ENCODE data around the gene LOXHD1.

Gene LOXHD1

DNA sequence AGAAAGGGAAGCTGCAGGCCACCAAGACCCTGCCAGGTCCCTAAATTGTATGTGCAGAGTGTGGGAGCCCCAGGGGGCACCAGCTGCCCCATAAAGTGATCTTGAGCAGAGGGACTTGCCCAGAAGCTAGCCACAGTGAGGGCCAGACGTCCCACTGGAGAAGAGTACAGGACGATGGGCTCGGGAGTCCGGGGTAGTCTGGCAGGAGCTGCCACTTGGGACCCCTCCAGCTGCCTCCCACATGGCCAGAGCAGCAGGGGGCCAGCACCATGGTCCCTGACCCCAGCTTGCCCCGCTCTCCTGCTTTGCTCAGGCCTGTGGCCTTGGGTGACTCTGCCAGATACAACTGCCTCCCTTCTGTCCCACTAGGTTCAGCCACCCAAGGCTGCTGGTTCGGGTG lies 11.7 kb upstream of the LOXHD1 start:
- no peak overlapping the region for H3K27ac ChIP-seq (ENCODE audit: low read depth, low read length)
- H3K27me3 ChIP-seq (ENCODE audit: control insufficient read depth, insufficient read depth, low read length) = no peaks in the 10 kb centered on the region
- peaks cover 9% of the 10 kb centered on the region; the same call in 1 of the 2 replicates for H3K4me1 ChIP-seq (ENCODE audit: control insufficient read depth, insufficient read depth, low read length)
- peaks cover under 1% of the 10 kb centered on the region; the same call in 1 of the 2 replicates for H3K9me3 ChIP-seq (ENCODE audit: control insufficient read depth, insufficient read depth, low read depth, low read length)
- H3K4me3 ChIP-seq (ENCODE audit: low read depth, low read length) = no peak overlapping the region
- no peaks in the 10 kb centered on the region for H3K36me3 ChIP-seq (ENCODE audit: control insufficient read depth, insufficient read depth, low read length)
- no peak overlapping the region for H3K9ac ChIP-seq (ENCODE audit: low read length)

DNA sequence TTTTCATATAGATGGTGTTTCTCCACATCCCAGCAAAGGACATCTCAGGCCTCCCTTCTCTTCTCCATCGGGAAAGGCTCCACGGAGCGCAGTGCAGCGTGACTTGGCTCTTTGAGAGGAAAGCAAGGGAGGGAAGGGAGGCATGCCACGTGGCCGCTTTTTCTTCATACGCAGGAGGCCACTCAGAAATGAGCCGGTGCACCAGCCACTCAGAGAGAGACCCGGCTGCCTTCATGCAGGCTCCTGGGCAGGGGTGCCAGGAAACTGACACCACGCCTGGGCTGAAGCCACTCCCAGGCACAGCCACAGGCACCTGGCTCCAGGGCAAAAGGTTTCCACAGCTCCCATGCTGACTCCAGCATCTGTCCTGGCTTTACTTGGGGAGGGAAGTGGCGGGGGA lies 11.1 kb upstream of the LOXHD1 start:
- Histone ChIP-seq H3K4me1 (ENCODE audit: control insufficient read depth, insufficient read depth, low read length) (peaks cover 9% of the 10 kb centered on the region; the same call in 1 of the 2 replicates), H3K27ac (ENCODE audit: low read depth, low read length) (no peak overlapping the region), H3K4me3 (ENCODE audit: low read depth, low read length) (no peak overlapping the region), H3K9me3 (ENCODE audit: control insufficient read depth, insufficient read depth, low read depth, low read length) (peaks cover 6% of the 10 kb centered on the region), H3K27me3 (ENCODE audit: control insufficient read depth, insufficient read depth, low read length) (no peaks in the 10 kb centered on the region), H3K36me3 (ENCODE audit: control insufficient read depth, insufficient read depth, low read length) (no peaks in the 10 kb centered on the region), H3K9ac (ENCODE audit: low read length) (no peak overlapping the region)

DNA sequence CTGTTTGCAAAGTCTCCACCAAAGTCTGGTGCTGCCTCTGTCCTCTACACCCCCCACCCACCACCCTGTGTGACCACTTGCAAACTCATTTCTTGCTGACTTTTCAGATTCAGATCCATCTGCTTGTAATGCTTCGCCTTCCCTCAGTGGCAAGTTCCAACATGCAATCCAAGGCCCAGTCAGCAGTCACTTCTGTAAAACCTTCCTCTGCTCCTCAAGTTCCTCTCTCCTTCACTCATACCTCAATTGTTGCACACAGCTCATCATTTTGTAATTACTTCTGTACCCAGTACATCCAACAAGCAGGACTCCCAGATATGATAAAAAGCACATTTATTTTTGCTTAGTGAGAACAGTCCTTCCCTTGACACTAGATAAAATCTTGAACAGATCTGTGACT lies 6.5 kb upstream of the LOXHD1 start:
- no peak overlapping the region for H3K27ac ChIP-seq (ENCODE audit: low read depth, low read length)
- H3K9ac ChIP-seq (ENCODE audit: low read length) = no peak overlapping the region
- H3K27me3 ChIP-seq (ENCODE audit: control insufficient read depth, insufficient read depth, low read length) = no peaks in the 10 kb centered on the region
- H3K9me3 ChIP-seq (ENCODE audit: control insufficient read depth, insufficient read depth, low read depth, low read length) = peaks cover 14% of the 10 kb centered on the region
- no peaks in the 10 kb centered on the region for H3K36me3 ChIP-seq (ENCODE audit: control insufficient read depth, insufficient read depth, low read length)
- no peak overlapping the region for H3K4me3 ChIP-seq (ENCODE audit: low read depth, low read length)
- peaks cover 6% of the 10 kb centered on the region; the same call in 1 of the 2 replicates for H3K4me1 ChIP-seq (ENCODE audit: control insufficient read depth, insufficient read depth, low read length)

DNA sequence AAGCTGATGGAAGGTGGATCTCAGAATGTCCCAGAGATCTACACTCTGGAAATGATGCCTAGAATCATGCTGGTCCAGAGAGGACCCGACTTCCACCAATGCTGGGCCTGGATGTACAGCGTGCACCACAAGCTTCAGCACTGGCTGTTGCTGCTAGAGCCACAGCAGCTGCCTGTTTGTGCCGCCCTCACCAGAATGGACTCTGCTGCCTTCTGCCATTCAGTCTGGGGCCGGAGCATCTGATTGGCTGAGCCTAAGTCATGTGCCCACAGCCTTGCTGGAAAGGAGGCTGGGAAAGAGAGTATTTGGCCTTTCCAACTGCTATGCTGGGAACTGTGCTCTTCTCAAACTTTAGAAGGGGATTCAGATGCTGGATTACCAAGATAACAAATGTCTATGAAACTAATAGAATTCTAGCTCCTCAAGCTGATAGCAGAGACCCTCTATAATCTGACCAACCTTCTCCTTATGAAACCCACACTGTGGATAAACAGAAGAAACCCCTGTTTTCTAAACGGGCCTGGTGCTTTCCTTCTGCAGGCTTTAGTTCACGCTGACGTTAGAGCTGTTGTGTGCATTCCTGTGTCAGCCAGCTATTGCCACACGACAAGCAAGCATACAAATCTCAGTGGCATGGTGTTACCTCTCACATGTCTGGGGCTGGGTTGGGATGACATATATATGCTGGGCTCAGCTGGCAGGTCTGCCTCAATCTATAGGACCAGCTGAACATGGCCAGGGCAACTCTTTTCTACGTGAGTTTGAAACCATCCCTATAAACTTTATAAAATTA lies 4.1 kb upstream of the LOXHD1 start:
- no peak overlapping the region for H3K4me3 ChIP-seq (ENCODE audit: low read depth, low read length)
- no peak overlapping the region for H3K9ac ChIP-seq (ENCODE audit: low read length)
- no peak overlapping the region for H3K27ac ChIP-seq (ENCODE audit: low read depth, low read length)
- no peaks in the 10 kb centered on the region; the same call in 1 of the 2 replicates for H3K27me3 ChIP-seq (ENCODE audit: control insufficient read depth, insufficient read depth, low read length)
- H3K36me3 ChIP-seq (ENCODE audit: control insufficient read depth, insufficient read depth, low read length) = no peaks in the 10 kb centered on the region
- H3K9me3 ChIP-seq (ENCODE audit: control insufficient read depth, insufficient read depth, low read depth, low read length) = peaks cover 14% of the 10 kb centered on the region
- H3K4me1 ChIP-seq (ENCODE audit: control insufficient read depth, insufficient read depth, low read length) = peaks cover 18% of the 10 kb centered on the region

DNA sequence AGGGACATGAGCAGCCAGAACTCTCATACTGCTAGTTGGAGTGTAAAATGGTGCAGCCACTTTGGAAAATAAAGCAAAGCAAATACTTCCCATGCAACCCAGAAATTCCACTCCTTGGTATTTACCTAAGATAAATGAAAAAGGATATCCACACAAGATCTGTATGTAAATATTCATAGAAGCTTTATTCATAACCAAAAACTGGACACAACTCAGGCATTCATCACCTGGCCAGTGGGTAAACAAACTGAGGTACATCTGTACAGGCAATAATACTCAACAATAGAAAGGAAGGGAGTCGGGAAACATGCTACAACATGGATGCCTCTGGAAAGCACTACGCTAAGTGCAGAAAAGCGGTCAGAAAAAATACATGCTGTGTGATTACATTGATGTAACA lies 2.5 kb upstream of the LOXHD1 start:
- Histone ChIP-seq H3K9ac (ENCODE audit: low read length) (no peak overlapping the region), H3K27me3 (ENCODE audit: control insufficient read depth, insufficient read depth, low read length) (no peaks in the 10 kb centered on the region; the same call in 1 of the 2 replicates), H3K27ac (ENCODE audit: low read depth, low read length) (no peak overlapping the region), H3K4me1 (ENCODE audit: control insufficient read depth, insufficient read depth, low read length) (peaks cover 18% of the 10 kb centered on the region), H3K9me3 (ENCODE audit: control insufficient read depth, insufficient read depth, low read depth, low read length) (peaks cover 14% of the 10 kb centered on the region), H3K36me3 (ENCODE audit: control insufficient read depth, insufficient read depth, low read length) (no peaks in the 10 kb centered on the region), H3K4me3 (ENCODE audit: low read depth, low read length) (no peak overlapping the region)

DNA sequence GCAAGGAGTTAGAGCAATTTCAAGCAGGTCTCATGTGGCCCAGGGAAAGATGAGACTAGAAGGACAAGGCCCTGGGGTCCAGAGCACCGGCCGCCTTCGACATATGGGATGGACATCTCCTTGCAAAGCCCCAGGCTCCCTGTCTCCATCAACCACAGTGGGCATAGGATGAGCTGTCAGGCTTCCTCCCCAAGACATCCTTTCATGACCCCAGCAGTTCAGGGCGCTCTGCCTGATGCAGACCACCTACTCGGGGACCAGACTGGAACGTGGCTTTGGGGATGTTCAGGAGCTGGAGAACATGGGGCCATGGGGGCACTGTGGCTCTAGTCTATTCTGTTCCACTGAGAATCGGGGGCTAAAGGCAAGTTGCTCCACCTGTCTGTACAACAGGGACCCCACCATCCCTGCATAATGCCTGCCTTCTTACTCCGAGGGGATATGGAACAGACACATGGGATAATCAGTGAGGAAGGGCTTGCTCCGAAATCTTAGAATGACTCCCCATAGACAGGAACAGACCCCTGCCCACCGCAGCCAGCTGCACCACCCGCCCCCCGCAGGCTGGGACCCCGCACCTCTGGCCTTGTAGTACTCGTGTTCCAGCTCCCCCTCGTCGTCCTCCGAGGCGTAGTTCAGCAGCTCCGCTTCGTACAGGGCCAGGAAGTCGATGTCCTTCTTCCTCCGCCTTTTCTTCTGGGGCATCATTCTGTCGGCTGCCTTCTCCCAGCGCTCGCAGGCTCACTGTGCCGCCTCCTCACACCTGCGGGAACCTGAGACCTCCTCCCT lies 500 bp downstream of the LOXHD1 start:
- no peak overlapping the region for H3K27ac ChIP-seq (ENCODE audit: low read depth, low read length)
- no peaks in the 10 kb centered on the region for H3K36me3 ChIP-seq (ENCODE audit: control insufficient read depth, insufficient read depth, low read length)
- H3K9ac ChIP-seq (ENCODE audit: low read length) = peak overlapping the region; percentile 47
- no peaks in the 10 kb centered on the region for H3K9me3 ChIP-seq (ENCODE audit: control insufficient read depth, insufficient read depth, low read depth, low read length)
- H3K4me1 ChIP-seq (ENCODE audit: control insufficient read depth, insufficient read depth, low read length) = peaks cover 18% of the 10 kb centered on the region
- peak overlapping the region; percentile 45; the same call in 1 of the 2 replicates for H3K4me3 ChIP-seq (ENCODE audit: low read depth, low read length)
- H3K27me3 ChIP-seq (ENCODE audit: control insufficient read depth, insufficient read depth, low read length) = no peaks in the 10 kb centered on the region; the same call in 1 of the 2 replicates

DNA sequence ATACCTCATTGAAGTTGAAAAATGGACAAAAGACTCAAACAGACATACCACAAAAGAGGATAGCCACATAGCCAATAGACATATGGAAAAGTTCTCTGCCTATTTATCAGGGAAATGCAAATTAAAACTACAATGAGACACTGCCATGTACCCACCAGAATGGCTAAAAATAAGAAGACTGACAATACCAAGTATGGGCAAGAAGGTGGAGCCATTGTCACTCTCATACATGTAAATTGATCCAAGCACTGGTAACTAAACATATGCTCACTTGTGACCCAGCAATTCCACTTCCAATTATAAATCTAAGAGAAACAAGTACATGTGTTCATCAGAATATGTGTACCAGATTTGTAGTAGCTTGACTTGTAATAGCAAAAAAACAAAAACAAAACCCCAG lies 4.6 kb downstream of the LOXHD1 start:
- H3K27ac ChIP-seq (ENCODE audit: low read depth, low read length) = no peak overlapping the region
- H3K9ac ChIP-seq (ENCODE audit: low read length) = no peak overlapping the region
- no peaks in the 10 kb centered on the region for H3K36me3 ChIP-seq (ENCODE audit: control insufficient read depth, insufficient read depth, low read length)
- H3K27me3 ChIP-seq (ENCODE audit: control insufficient read depth, insufficient read depth, low read length) = no peaks in the 10 kb centered on the region; the same call in none of the 2 replicates
- no peak overlapping the region for H3K4me3 ChIP-seq (ENCODE audit: low read depth, low read length)
- peaks cover 11% of the 10 kb centered on the region for H3K4me1 ChIP-seq (ENCODE audit: control insufficient read depth, insufficient read depth, low read length)
- H3K9me3 ChIP-seq (ENCODE audit: control insufficient read depth, insufficient read depth, low read depth, low read length) = no peaks in the 10 kb centered on the region

DNA sequence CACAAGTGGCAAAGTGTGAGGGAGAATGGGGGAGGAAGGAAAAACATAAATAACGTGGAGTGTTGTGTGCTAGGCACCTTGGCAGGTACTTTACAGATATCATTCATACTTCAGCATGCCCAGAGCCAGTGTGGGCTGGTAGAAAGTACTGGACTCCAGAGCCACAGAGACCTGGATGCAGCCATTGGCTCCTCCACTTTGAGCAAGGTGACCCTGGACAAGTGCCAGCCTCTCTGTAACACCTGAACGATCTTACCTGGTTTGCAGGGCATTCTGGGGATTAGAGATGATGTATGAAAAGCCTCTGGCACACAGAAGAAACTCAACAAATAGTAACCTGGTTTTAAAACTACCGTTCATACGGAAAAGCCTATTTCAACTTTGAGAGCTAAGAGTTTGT lies 6.3 kb downstream of the LOXHD1 start:
- H3K27ac ChIP-seq (ENCODE audit: low read depth, low read length) = no peak overlapping the region
- H3K4me3 ChIP-seq (ENCODE audit: low read depth, low read length) = no peak overlapping the region
- H3K36me3 ChIP-seq (ENCODE audit: control insufficient read depth, insufficient read depth, low read length) = no peaks in the 10 kb centered on the region
- no peak overlapping the region for H3K9ac ChIP-seq (ENCODE audit: low read length)
- H3K27me3 ChIP-seq (ENCODE audit: control insufficient read depth, insufficient read depth, low read length) = no peaks in the 10 kb centered on the region; the same call in 1 of the 2 replicates
- no peaks in the 10 kb centered on the region for H3K4me1 ChIP-seq (ENCODE audit: control insufficient read depth, insufficient read depth, low read length)
- H3K9me3 ChIP-seq (ENCODE audit: control insufficient read depth, insufficient read depth, low read depth, low read length) = no peaks in the 10 kb centered on the region

DNA sequence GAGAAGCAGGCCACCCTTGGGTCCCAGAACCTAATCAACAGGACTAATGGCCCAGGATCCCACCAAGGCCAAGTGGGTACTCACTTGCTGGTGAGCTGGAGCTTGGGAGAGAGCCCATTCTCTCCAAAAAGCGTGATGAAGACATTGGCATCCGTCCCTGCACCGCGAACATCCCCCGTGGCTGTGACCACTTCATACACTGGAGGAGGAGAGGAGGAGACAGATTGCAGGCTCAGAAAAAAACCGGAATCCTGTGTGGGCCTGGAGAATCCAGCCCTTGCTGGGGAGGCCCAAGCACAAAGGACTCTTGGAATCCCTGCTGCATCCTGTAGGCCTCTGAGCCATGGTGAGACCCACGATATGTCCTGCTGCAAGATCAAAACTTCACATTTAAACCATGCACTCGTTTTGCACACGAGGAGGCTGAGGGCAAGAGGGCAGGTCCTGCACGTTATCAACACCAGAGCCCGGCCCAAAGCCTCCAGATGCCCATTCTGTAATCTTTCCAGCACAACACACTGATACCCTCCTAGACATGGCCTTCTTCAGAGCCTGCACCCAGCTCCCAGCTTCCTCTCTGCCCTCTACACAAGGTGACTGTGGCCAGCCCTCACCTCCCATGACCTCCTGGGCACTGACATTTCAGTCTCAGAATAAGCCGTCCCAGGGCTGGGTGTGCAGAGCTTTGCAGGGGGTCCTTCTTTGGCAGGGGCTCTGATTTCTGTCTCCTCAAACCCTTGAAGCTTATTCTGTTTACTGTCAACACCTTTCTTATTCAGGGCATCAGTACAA lies 7.8 kb downstream of the LOXHD1 start:
- Histone ChIP-seq H3K27me3 (ENCODE audit: control insufficient read depth, insufficient read depth, low read length) (no peaks in the 10 kb centered on the region; the same call in 1 of the 2 replicates), H3K4me3 (ENCODE audit: low read depth, low read length) (no peak overlapping the region), H3K4me1 (ENCODE audit: control insufficient read depth, insufficient read depth, low read length) (no peaks in the 10 kb centered on the region), H3K9me3 (ENCODE audit: control insufficient read depth, insufficient read depth, low read depth, low read length) (no peaks in the 10 kb centered on the region), H3K36me3 (ENCODE audit: control insufficient read depth, insufficient read depth, low read length) (no peaks in the 10 kb centered on the region), H3K9ac (ENCODE audit: low read length) (no peak overlapping the region), H3K27ac (ENCODE audit: low read depth, low read length) (no peak overlapping the region)

DNA sequence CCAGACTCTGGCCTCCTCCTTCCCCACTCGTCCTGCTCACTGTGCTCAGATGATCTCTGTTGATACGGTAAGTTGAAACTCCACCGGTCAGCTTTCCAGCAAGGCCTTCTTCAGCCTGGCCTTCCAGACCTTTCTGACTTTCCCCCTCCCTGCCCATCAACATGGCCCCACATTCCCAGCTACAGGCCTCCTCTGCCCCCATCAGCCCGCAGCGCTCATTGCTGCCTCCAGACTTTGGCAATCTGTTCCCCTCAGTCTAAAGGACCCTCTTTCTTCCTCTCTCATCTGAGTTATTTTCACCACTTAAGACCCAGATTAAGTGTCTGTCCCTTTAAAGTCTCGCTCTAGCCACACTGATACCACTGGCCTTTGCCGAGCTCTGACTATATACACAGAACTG lies 10.6 kb downstream of the LOXHD1 start:
- no peaks in the 10 kb centered on the region for H3K4me1 ChIP-seq (ENCODE audit: control insufficient read depth, insufficient read depth, low read length)
- no peak overlapping the region for H3K27ac ChIP-seq (ENCODE audit: low read depth, low read length)
- H3K9me3 ChIP-seq (ENCODE audit: control insufficient read depth, insufficient read depth, low read depth, low read length) = no peaks in the 10 kb centered on the region
- no peaks in the 10 kb centered on the region; the same call in 1 of the 2 replicates for H3K27me3 ChIP-seq (ENCODE audit: control insufficient read depth, insufficient read depth, low read length)
- H3K9ac ChIP-seq (ENCODE audit: low read length) = no peak overlapping the region
- H3K4me3 ChIP-seq (ENCODE audit: low read depth, low read length) = no peak overlapping the region
- no peaks in the 10 kb centered on the region for H3K36me3 ChIP-seq (ENCODE audit: control insufficient read depth, insufficient read depth, low read length)
